Measurements from ENCODE around the gene AGAP1.
A peak's percentile ranks its signal among the peaks of the same experiment; 100 is the strongest.
"Not testable (repeated sequence)": the region's sequence is repeated elsewhere in the genome, so short reads cannot be mapped to it uniquely, and the experiment has no call there.

The AGAP1 gene

GRCh38 chr2:235596272-235596671 is 102.4 kb downstream of the AGAP1 start:
- no peak for DNase-seq

- DNase-seq = no peak
These were observed 103.3 kb downstream of the AGAP1 start for GRCh38 chr2:235597081-235597615.

DNA sequence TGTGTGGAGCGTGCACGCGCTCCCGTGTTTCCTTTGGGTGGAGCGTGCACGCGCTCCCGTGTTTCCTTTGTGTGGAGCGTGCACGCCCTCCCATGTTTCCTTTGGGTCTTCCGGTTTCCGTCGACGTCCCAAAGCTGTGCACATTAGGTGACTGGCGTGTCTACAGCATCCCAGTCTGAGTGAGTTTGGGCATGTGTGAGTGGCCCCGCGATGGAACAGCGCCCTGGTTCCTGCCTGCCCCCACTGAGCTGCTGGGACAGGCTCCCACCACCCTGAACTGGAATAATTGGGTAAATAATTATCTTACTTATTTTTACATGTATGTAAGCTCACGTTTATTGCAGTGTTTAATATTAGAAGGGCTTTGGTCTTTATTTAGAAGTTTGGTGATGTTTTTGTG is 104.2 kb downstream of the AGAP1 start:
- no peak for DNase-seq

GRCh38 chr2:235598532-235599531 is 105.0 kb downstream of the AGAP1 start:
- DNase-seq = no peak

DNA sequence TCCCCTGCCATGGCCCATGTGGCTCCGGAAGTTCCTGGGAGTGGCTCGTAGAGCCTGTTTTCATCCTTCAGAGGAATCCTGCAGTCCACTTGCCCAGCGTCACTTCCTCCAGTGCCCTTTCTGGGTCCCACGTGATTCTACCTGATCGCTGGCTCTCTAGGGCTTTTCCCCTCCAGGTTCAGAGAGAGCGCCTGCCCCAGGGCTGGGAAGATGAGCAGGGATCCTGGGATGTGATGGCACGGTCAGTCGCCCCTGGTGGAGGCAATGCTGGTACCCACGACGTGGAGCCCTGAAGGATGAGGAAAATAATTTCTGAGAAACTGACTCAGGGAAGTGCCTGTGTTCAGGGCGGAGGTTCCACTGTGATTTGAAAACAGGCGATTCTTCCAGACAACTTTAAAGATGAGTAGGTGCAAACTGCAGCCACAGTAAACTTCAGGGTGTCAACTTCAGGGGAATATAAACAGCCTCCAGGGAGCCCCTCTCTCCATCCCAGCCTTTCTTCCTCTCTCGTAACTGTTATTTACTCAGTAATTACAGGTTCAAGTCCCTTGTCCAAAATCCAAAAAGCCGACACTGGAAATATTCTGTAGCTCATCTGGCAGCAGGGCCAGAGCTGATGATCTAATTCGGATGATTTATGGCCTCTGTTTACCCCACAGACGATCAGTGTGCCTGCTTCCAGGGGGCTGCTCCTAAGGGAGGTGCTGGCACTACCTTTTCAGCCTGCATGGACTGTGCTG is 105.9 kb downstream of the AGAP1 start:
- DNase-seq = no peak

GRCh38 chr2:235600406-235600805 is 106.6 kb downstream of the AGAP1 start:
- no peak for DNase-seq

GRCh38 chr2:235600926-235601325 is 107.1 kb downstream of the AGAP1 start:
- DNase-seq = no peak

DNA sequence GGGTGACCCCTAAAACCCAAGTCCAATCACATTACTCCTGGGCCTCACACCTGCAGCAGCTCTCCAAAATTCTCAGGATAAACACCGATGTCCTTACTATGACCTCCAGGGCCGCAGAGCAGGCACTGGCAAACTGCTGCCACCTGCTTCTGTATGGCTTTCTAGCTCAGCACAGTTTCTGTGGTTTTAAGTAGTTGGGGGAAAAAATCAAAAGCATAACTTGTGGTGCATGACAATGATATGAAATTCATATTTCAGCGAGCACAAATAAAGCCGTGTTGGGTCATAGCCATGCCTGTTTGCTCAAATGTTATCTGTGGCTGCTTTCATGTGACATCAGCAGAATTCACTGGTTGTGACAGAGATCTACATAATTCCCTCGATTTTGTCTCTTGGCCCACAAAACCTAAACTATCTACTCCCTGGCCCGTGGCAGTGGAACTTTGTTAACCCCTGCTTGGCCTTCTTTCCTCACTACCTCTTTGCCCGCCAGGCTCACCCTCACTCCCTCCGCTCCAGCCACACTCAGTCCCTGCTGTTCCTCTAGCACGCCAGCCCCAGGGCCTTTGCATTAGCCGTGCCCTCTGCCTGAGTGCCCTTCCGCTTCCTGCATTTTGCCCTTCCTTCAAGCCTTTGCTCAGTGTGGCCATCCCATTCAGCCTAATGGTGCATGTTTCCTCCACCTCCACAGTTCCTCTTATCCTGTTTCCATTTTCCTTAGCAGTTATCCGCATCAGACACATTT is 108.3 kb downstream of the AGAP1 start:
- no peak for DNase-seq

DNA sequence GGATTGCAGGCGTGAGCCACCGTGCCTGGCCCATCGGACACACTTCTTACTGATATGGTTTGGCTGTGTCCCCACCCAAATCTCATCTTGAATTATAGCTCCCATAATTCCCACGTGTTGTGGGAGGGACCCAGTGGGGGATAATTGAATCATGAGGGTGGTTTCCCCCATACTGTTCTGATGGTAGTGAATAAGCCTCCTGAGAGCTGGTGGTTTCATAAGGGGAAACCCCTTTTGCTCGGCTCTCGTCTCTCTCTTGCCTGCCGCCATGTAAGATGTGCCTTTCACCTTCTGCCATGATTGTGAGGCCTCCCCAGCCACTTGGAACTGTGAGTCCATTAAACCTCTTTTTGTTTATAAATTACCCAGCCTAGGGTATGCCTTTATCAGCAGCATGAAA is 109.1 kb downstream of the AGAP1 start:
- DNase-seq = not testable (repeated sequence)

- DNase-seq = no peak
These were observed 109.8 kb downstream of the AGAP1 start for GRCh38 chr2:235603659-235604058.

- DNase-seq = peak; percentile 66
These were observed 111.6 kb downstream of the AGAP1 start for GRCh38 chr2:235605312-235606003.

- no peak for DNase-seq
These were observed 112.3 kb downstream of the AGAP1 start for GRCh38 chr2:235606004-235606715.

DNA sequence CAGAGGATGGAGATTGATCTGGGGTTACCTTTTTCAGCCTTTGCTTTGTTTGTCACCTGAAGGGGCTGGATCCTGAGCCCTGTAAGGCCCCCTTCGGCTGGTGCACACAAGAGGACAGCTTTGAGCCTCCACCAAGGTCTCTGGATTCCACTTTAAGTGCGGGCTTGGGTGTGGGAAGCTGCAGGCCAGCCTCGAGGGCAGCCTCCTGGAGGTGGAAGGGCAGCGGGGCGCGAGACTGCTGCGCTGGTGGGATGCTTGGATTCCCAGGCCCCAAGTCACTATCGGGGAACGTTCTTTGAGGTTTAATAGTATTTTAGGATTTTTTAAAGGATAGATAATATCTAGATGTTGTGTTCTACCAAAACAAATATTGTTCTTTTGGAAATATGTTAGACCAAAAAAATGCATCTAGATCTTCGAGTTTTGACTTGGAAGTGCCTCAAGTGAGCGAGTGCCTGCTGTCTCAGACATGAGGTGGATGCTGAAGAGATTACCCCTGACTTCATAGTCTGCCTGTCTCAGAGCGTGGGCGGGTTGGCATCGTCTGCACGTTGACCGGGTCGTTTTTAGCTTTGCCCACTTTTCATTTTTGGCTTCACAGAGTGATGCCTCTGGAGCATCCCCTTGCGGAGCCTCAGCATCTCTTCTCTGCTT is 113.8 kb downstream of the AGAP1 start:
- no peak for DNase-seq

DNA sequence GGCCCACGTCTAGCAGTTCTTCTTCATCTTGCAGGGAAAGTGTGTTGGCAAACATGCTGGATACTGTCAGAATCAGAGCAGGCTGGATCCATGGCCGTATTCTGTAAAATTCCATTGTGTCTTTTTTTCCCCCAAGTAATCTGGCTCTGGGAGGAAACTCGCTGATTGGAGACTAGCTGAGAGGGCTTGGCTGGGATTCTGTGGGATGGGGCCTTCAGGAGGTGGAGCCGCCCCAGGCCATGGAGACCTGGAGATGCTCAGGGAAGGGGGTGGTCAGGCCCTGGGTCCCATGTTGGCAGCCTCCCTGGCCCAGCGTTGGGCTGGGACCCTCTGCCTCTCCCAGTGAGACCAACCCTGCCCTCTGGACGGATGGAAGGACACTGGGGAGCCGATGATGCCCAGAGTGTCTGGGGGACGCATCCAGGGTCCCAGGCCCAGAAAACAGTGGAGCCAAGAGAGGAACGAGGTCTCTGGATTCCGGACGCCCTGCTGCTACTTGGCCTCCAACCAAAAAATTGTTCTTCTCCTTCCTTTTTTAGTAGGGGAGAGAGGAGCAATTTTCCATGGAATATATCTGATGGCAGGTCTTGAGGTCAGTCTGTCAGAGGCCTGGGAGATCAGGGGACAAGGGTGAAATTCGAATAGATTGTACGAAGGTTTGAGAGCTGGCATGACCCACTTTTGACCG is 114.5 kb downstream of the AGAP1 start:
- no peak for DNase-seq

DNA sequence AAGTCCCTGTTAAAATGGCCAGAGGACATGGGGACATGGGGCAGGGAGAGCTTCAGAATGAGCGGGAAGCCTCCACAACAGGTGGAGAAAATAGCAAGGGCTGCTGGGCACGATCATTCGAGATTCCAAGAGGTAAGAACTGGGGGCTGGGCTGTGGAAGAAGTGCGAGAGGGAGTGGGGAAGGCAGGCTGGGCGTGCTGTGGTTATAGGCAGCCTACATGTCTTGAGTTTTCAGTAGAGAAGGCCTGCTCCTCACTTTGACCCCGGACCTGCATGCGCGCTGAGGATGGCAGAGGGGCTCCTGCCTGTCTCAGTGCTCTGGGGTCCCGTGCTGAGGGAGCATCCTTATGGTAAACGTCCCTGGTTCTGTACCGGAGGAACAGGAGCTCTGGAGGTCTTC is 115.5 kb downstream of the AGAP1 start:
- DNase-seq = no peak

DNA sequence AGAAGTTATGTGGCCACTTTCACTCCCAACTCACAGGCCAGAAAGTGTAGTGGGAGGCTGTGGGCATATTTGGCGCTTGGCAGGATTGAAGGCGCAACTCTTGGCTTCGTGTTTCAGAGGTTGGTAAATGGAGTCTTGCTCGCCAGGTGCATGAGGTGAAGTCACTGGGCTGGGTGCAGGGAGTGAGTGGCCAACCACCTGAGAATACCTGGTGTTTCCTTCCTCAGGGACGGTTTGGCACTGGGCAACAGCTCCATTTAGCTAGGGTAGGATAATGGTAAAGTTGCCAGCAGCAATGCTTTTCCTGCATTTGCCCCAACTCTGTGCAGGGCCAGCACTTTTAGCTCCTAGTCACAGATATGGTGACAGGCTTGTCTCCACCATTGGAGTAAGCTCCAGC is 115.9 kb downstream of the AGAP1 start:
- no peak for DNase-seq

DNA sequence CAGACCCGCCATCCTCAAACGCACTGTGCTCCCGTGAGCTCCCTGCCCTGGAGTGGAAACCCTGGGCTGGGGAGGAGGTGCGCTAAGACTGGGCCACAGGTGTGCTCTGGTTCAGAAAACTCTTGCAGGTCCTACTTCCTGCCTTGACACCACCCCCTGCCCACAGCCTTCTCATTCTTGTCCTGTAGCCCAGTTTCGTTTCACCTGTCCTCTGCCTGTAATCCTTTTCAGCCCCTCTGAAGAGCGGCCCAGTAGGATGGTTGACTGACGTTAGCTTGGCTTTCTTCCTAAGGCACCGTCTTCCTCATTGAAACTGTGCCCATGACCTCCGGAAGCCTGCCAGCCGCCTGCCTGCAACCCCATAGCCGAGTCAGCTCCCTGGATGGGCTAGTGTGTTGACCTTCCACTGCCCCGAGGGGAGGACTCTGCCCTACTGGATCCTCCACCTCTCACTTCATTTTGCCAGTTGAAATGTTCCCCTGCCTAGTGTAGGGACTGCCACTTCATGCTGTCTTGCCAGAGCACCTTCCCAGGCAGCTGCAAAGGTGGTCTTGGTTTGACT is 116.9 kb downstream of the AGAP1 start:
- no peak for DNase-seq

- no peak for DNase-seq
These were observed 117.5 kb downstream of the AGAP1 start for GRCh38 chr2:235611349-235611748.

GRCh38 chr2:235611756-235612155 is 117.9 kb downstream of the AGAP1 start:
- DNase-seq = no peak

Data from DMS79 treated with DMSO at 0.1 percent for 48 hours (cell line).